IMR-90 (cell line): ENCODE measurements around the gene GTSE1. TPM values are rescaled to one million over a fixed set of nuclear protein-coding genes. Genes with fewer than 3 reads are reported as not detected.

Experiments used
- ATAC-seq: fragments of 200-7000 bp; cut with Tn5 transposase; 2 replicates; pipeline ENCODE4 v1.9.1; 2020; ENCODE audit warnings: low read depth, mild to moderate bottlenecking, moderate library complexity
- BruUV-seq: library from RNA; stranded (reverse); fragments of 400-500 nt; replicated peaks from 2 replicates; lab custom pipeline; 2021; lab: Mats Ljungman, UMichigan
- CTCF ChIA-PET: fragments of 300-600 bp; formaldehyde crosslinking; extraction: SDS; loops from one replicate; lab custom pipeline; 2021; ENCODE audit warnings: antibody characterized with exemption; lab: Yijun Ruan, JAX
- POLR2A ChIA-PET: fragments of 300-600 bp; sonication (Branson Sonifier 250); formaldehyde crosslinking; loops from one replicate; lab custom pipeline; 2022; ENCODE audit warnings: antibody characterized with exemption; ENCODE audit not compliant: unreplicated experiment; lab: Charles Lee
- DNase-seq: peaks from one replicate; pipeline ENCODE4 v3.0.0; 2013
- H2AFZ ChIP-seq: replicated peaks from 2 replicates; pipeline ENCODE3; 2013; ENCODE audit warnings: low read length, mild to moderate bottlenecking; ENCODE audit not compliant: poor library complexity
- H2AK5ac ChIP-seq: 2 replicates; pipeline ENCODE4 v1.6.1; 2013; ENCODE audit warnings: low read depth, low read length, inconsistent platforms
- H2AK9ac ChIP-seq: replicated peaks from 2 replicates; pipeline ENCODE3; 2013; ENCODE audit warnings: mild to moderate bottlenecking, low read depth, low read length, moderate library complexity; ENCODE audit not compliant: poor library complexity
- H2BK120ac ChIP-seq: 2 replicates; pipeline ENCODE4 v1.6.1; 2013; ENCODE audit warnings: low read depth, low read length, inconsistent platforms
- H2BK15ac ChIP-seq: 3 replicates; pipeline ENCODE4 v1.6.1; 2013; ENCODE audit warnings: low read depth, low read length, inconsistent platforms
- H2BK20ac ChIP-seq: 2 replicates; pipeline ENCODE4 v1.6.1; 2013; ENCODE audit warnings: low read depth, mild to moderate bottlenecking, inconsistent platforms, low read length, moderate library complexity
- H2BK5ac ChIP-seq: 2 replicates; pipeline ENCODE4 v1.6.1; 2013; ENCODE audit warnings: mild to moderate bottlenecking, low read depth, low read length, inconsistent platforms; ENCODE audit not compliant: poor library complexity, severe bottlenecking
- H3K14ac ChIP-seq: replicated peaks from 2 replicates; pipeline ENCODE4 v1.6.1; 2013; ENCODE audit warnings: low read depth, low read length, inconsistent platforms
- H3K18ac ChIP-seq: 2 replicates; pipeline ENCODE4 v1.6.1; 2013; ENCODE audit warnings: low read depth, low read length, control low read depth
- H3K23ac ChIP-seq: 2 replicates; pipeline ENCODE4 v1.6.1; 2013; ENCODE audit warnings: low read depth, low read length, inconsistent platforms
- H3K27ac ChIP-seq: 2 replicates; pipeline ENCODE4 v1.5.1; 2013; ENCODE audit warnings: mild to moderate bottlenecking, control low read depth, low read length; ENCODE audit not compliant: insufficient read depth
- H3K27me3 ChIP-seq: 2 replicates; pipeline ENCODE4 v1.6.1; 2013; ENCODE audit warnings: low read length; ENCODE audit not compliant: control insufficient read depth, insufficient read depth
- H3K36me3 ChIP-seq: 2 replicates; pipeline ENCODE4 v1.6.1; 2013; ENCODE audit warnings: low read length, mixed read lengths; ENCODE audit not compliant: control insufficient read depth, insufficient read depth
- H3K4ac ChIP-seq: 2 replicates; pipeline ENCODE4 v1.6.1; 2013; ENCODE audit warnings: low read depth, low read length, inconsistent platforms
- H3K4me1 ChIP-seq: 2 replicates; pipeline ENCODE4 v1.6.1; 2013; ENCODE audit warnings: low read length, mixed read lengths; ENCODE audit not compliant: control insufficient read depth, insufficient read depth
- H3K4me2 ChIP-seq: 2 replicates; pipeline ENCODE4 v1.6.1; 2013; ENCODE audit warnings: low read depth, mild to moderate bottlenecking, control low read depth, low read length, moderate library complexity
- H3K4me3 ChIP-seq: 2 replicates; pipeline ENCODE4 v1.5.1; 2013; ENCODE audit warnings: low read depth, mild to moderate bottlenecking, control low read depth, low read length, moderate library complexity; ENCODE audit not compliant: insufficient read depth
- H3K56ac ChIP-seq: 2 replicates; pipeline ENCODE4 v1.6.1; 2013; ENCODE audit warnings: low read length, inconsistent platforms; ENCODE audit not compliant: insufficient read depth; ENCODE audit errors: extremely low read depth
- H3K79me1 ChIP-seq, 2 experiments: 2 replicates each; pipeline ENCODE4 v1.6.1; 2013; ENCODE audit warnings: low read length in 2 of 2, inconsistent platforms in 1 of 2, low read depth in 1 of 2
- H3K9ac ChIP-seq: 2 replicates; pipeline ENCODE4 v1.6.1; 2013; ENCODE audit warnings: low read depth, low read length, control low read depth
- H3K9me1 ChIP-seq: 2 replicates; pipeline ENCODE4 v1.6.1; 2013; ENCODE audit warnings: low read length, inconsistent platforms; ENCODE audit not compliant: insufficient read depth
- H3K9me3 ChIP-seq: 2 replicates; pipeline ENCODE4 v1.6.1; 2013; ENCODE audit warnings: low read length; ENCODE audit not compliant: control insufficient read depth, insufficient read depth
- H4K20me1 ChIP-seq: 2 replicates; pipeline ENCODE4 v1.6.1; 2013; ENCODE audit warnings: low read length, inconsistent platforms; ENCODE audit not compliant: insufficient read depth
- H4K5ac ChIP-seq: 2 replicates; pipeline ENCODE4 v1.6.1; 2013; ENCODE audit warnings: mild to moderate bottlenecking, low read depth, low read length, control low read depth
- H4K8ac ChIP-seq, 2 experiments: 2 replicates each; pipeline ENCODE4 v1.6.1; 2013; ENCODE audit warnings: low read depth in 2 of 2, low read length in 2 of 2, control low read depth in 1 of 2, inconsistent platforms in 1 of 2
- H4K91ac ChIP-seq: 2 replicates; pipeline ENCODE4 v1.6.1; 2013; ENCODE audit warnings: low read depth, low read length, inconsistent platforms; ENCODE audit not compliant: insufficient read depth
- BHLHE40 ChIP-seq: fragments of 150-350 bp; IDR thresholded peaks from 2 replicates; pipeline ENCODE4 v1.6.1; 2016; ENCODE audit warnings: mild to moderate bottlenecking, low read depth, low read length
- CEBPB ChIP-seq: IDR thresholded peaks from 2 replicates; pipeline ENCODE4 v1.6.1; 2012; ENCODE audit warnings: low read depth, low read length, improper control_type of control experiment
- CHD1 ChIP-seq: IDR thresholded peaks from 2 replicates; pipeline ENCODE4 v1.6.1; 2012; ENCODE audit warnings: low read depth, low read length, improper control_type of control experiment
- FOS ChIP-seq: fragments of 150-350 bp; IDR thresholded peaks from 2 replicates; pipeline ENCODE4 v1.6.1; 2016; ENCODE audit warnings: low read depth, low read length
- MAFK ChIP-seq: IDR thresholded peaks from 2 replicates; pipeline ENCODE4 v1.6.1; 2012; ENCODE audit warnings: low read depth, low read length, improper control_type of control experiment
- MAZ ChIP-seq: IDR thresholded peaks from 2 replicates; pipeline ENCODE4 v1.6.1; 2012; ENCODE audit warnings: low read depth, mild to moderate bottlenecking, low read length, improper control_type of control experiment, moderate library complexity, borderline replicate concordance
- MXI1 ChIP-seq: IDR thresholded peaks from 2 replicates; pipeline ENCODE4 v1.6.1; 2012; ENCODE audit warnings: low read depth, mild to moderate bottlenecking, low read length, moderate library complexity, borderline replicate concordance
- NFE2L2 ChIP-seq: fragments of 150-350 bp; IDR thresholded peaks from 2 replicates; pipeline ENCODE4 v1.6.1; 2016; ENCODE audit warnings: low read depth, mild to moderate bottlenecking, low read length
- POLR2A ChIP-seq: IDR thresholded peaks from 2 replicates; pipeline ENCODE4 v1.6.1; 2012; ENCODE audit warnings: mild to moderate bottlenecking, low read depth, low read length
- RAD21 ChIP-seq: IDR thresholded peaks from 2 replicates; pipeline ENCODE4 v1.6.1; 2012; ENCODE audit warnings: low read length, improper control_type of control experiment
- RCOR1 ChIP-seq: IDR thresholded peaks from 2 replicates; pipeline ENCODE4 v1.6.1; 2012; ENCODE audit warnings: mild to moderate bottlenecking, low read length, improper control_type of control experiment; ENCODE audit not compliant: insufficient replicate concordance
- RFX5 ChIP-seq: IDR thresholded peaks from 2 replicates; pipeline ENCODE4 v1.8.0; 2012; ENCODE audit warnings: low read depth, mild to moderate bottlenecking, low read length, moderate library complexity
- SMC3 ChIP-seq: fragments of 150-350 bp; IDR thresholded peaks from 2 replicates; pipeline ENCODE4 v1.6.1; 2016; ENCODE audit warnings: low read depth, mild to moderate bottlenecking, antibody characterized with exemption, low read length, moderate library complexity
- WGBS, 2 experiments: methylation state at CpG; one replicate each; pipeline versions ENCODE4 v1.1.5 to v1.1.7; 2013; ENCODE audit warnings: missing lambda C conversion rate in 2 of 2; ENCODE audit not compliant: insufficient read length in 1 of 2; ENCODE audit errors: extremely low coverage in 2 of 2; 5-methylcytosine and 5-hydroxymethylcytosine counted together
- dilution Hi-C: fragments of 300-500 bp; cut with HindIII; formaldehyde crosslinking; loops from one replicate; pipeline ENCODE4 v1.14.3; 2018; ENCODE audit warnings: low sequenced_read_pairs; ENCODE audit not compliant: unreplicated experiment
- in situ Hi-C: fragments of 300-500 bp; cut with MboI; formaldehyde crosslinking; loops from 3 replicates; pipeline ENCODE4 v1.14.3; 2019; ENCODE audit warnings: low sequenced_read_pairs, inconsistent platforms, mixed read lengths
- intact Hi-C: fragments of 100-400 bp; cut with micrococcal nuclease; formaldehyde crosslinking; loops from 2 replicates; pipeline ENCODE4 v1.10.0; 2022
- polyA plus RNA-seq, 3 experiments: library from polyadenylated mRNA; depleted of rRNA; stranded (reverse); fragments of >200 nt; gene quantifications; 2 replicates each; pipeline ENCODE4 v1.2.3, GENCODE V29; 2012; ENCODE audit warnings: low replicate concordance in 1 of 3
- total RNA-seq: library from RNA; depleted of rRNA; stranded (reverse); fragments of >200 nt; gene quantifications from 2 replicates; pipeline ENCODE4 v1.2.3, GENCODE V29; 2012
- TF ChIP-seq, protein P1 (sequence below): fragments of 150-350 bp; IDR thresholded peaks from 2 replicates; pipeline ENCODE4 v1.6.1; 2017; ENCODE audit warnings: mild to moderate bottlenecking, antibody characterized with exemption, low read length, low read depth
- TF ChIP-seq, protein P2 (sequence below): fragments of 150-350 bp; IDR thresholded peaks from 2 replicates; pipeline ENCODE4 v1.6.1; 2016; ENCODE audit warnings: low read depth, mild to moderate bottlenecking, low read length, moderate library complexity, borderline replicate concordance
- TF ChIP-seq, protein P3 (sequence below): conservative IDR thresholded peaks from 2 replicates; pipeline ENCODE4 v1.5.1; 2012; ENCODE audit warnings: mild to moderate bottlenecking, low read depth, low read length, improper control_type of control experiment

Gene GTSE1
- total and polyA plus RNA-seq, 2 of the 4 experiments (the other 2 are of a cell fraction), result 5.9 to 17.1 TPM

DNA sequence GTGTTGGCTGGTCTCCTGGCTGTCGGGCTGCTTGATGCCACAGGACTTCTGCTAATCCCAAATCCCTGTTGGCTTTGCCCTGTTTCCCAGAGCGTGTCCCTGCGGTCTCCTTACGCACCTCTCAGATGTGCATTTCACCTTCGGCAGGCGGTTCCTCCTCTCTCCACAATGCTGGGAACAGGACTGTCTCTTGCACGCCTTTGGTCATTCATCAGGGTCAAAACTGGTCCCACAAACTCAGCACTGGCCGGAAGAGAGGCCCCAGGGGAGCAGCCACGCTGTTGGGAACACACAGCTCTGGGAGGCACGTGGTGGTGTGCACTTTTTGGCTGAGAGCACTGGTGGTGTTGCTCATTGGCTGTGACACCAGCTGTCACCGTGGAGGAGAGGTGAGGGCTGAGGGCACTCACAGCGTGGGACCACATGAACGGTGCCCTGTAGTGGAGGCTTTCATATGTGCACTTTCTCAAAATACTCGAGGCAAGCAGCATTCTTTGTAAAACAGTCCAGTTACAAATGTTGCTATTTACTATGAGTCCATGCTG is 23.6 kb downstream of the GTSE1 start:
- Histone ChIP-seq H2BK20ac (no peak overlapping the region), H3K79me1 (peaks cover 32 to 47% of the 10 kb centered on the region in 2 experiments), H3K56ac (no peak overlapping the region), H3K4me1 (no peaks in the 10 kb centered on the region), H2BK15ac (no peak overlapping the region), H2AK9ac (no peak overlapping the region), H3K9me1 (no peaks in the 10 kb centered on the region; the same call in 1 of the 2 replicates), H4K8ac (no peak overlapping the region), H3K4ac (no peak overlapping the region), H4K91ac (no peak overlapping the region), H3K27me3 (no peaks in the 10 kb centered on the region), H3K4me3 (no peak overlapping the region), H3K14ac (no peak overlapping the region), H3K9ac (no peak overlapping the region), H3K23ac (no peak overlapping the region), H3K36me3 (peaks cover 20% of the 10 kb centered on the region), H3K9me3 (no peaks in the 10 kb centered on the region), H2BK120ac (no peak overlapping the region), H4K20me1 (no peaks in the 10 kb centered on the region; the same call in 1 of the 2 replicates), H2BK5ac (no peak overlapping the region), H2AK5ac (no peak overlapping the region), H4K5ac (no peak overlapping the region), H3K4me2 (no peak overlapping the region), H3K27ac (no peak overlapping the region), H3K18ac (no peak overlapping the region), H2AFZ (no peak overlapping the region)
- BruUV-seq, result no TSS peak
- dilution Hi-C loops, result no loop called here
- intact Hi-C loops, result no loop called here
- TF ChIP-seq, protein P1, sequence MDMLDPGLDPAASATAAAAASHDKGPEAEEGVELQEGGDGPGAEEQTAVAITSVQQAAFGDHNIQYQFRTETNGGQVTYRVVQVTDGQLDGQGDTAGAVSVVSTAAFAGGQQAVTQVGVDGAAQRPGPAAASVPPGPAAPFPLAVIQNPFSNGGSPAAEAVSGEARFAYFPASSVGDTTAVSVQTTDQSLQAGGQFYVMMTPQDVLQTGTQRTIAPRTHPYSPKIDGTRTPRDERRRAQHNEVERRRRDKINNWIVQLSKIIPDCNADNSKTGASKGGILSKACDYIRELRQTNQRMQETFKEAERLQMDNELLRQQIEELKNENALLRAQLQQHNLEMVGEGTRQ, result no peak
- TF ChIP-seq MAFK, result no peak
- TF ChIP-seq, protein P2, sequence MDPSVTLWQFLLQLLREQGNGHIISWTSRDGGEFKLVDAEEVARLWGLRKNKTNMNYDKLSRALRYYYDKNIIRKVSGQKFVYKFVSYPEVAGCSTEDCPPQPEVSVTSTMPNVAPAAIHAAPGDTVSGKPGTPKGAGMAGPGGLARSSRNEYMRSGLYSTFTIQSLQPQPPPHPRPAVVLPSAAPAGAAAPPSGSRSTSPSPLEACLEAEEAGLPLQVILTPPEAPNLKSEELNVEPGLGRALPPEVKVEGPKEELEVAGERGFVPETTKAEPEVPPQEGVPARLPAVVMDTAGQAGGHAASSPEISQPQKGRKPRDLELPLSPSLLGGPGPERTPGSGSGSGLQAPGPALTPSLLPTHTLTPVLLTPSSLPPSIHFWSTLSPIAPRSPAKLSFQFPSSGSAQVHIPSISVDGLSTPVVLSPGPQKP, result no peak
- TF ChIP-seq MXI1, result no peak
- no peak for TF ChIP-seq BHLHE40
- TF ChIP-seq RFX5, result no peak
- no peak for TF ChIP-seq SMC3
- TF ChIP-seq RCOR1, result no peak
- no peak for TF ChIP-seq RAD21
- no peak for TF ChIP-seq NFE2L2
- TF ChIP-seq FOS, result no peak
- no peak for TF ChIP-seq POLR2A
- TF ChIP-seq MAZ, result no peak
- TF ChIP-seq, protein P3, sequence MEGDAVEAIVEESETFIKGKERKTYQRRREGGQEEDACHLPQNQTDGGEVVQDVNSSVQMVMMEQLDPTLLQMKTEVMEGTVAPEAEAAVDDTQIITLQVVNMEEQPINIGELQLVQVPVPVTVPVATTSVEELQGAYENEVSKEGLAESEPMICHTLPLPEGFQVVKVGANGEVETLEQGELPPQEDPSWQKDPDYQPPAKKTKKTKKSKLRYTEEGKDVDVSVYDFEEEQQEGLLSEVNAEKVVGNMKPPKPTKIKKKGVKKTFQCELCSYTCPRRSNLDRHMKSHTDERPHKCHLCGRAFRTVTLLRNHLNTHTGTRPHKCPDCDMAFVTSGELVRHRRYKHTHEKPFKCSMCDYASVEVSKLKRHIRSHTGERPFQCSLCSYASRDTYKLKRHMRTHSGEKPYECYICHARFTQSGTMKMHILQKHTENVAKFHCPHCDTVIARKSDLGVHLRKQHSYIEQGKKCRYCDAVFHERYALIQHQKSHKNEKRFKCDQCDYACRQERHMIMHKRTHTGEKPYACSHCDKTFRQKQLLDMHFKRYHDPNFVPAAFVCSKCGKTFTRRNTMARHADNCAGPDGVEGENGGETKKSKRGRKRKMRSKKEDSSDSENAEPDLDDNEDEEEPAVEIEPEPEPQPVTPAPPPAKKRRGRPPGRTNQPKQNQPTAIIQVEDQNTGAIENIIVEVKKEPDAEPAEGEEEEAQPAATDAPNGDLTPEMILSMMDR, result no peak
- TF ChIP-seq CEBPB, result no peak
- TF ChIP-seq CHD1, result no peak
- ChIA-PET CTCF (no interaction called here), POLR2A (interaction anchor here (0.6 kb wide), 1 partner anchor 407 kb away, joined by 3 read pairs; no protein-coding TSS in a partner anchor)
- DNase-seq (no peak), ATAC-seq (no peak)
- 100% methylated on average over 4 of the region's 14 CpGs; no CpG with 5 or more reads in 1 of the 2 experiments for WGBS, 2 experiments
- in situ Hi-C loops, result no loop called here
